NCI-H2227 treated with DMSO at 0.1 percent for 48 hours (cell line): Measurements from ENCODE around the gene CCDC170.
A peak's percentile ranks its signal among the peaks of the same experiment; 100 is the strongest.

Source experiments
- DNase-seq: peaks from one replicate; lab custom pipeline; 2025; lab: John Stamatoyannopoulos, UW

Gene CCDC170

DNA sequence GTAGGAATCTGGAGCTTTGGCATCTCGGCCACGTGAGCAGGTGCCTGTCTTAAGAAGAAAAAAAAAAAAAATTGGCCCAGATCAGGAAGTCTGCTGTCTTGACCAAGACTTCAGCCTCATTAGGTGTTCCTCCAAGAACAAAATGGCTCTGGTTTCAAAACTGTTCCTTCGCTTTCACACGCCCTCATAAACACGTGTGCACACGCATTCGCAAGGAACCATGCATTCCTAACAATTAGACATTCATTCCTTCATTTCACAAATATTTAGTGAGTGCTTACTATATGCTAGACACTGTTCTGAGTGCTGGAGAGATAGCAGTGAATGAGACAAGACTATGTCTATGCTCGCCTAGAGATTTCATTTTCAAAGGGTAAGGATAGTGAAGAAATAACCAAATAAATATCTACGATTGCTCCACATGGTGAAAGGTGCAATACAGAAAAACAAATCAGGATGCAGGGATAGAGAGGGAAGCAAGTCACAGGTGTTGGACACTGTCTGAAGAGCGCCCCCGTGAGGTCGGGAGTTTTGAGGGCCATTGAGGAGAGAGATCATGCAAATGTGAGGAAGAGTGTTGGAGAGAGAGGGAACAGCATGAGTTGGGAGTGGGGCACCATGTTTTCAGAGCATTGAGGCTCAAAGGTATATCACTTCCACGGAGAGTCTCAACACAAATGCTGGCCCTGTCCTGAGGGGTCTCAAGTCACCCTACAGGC, 53.3 kb downstream of the CCDC170 start:
- DNase-seq, result no peak

DNA sequence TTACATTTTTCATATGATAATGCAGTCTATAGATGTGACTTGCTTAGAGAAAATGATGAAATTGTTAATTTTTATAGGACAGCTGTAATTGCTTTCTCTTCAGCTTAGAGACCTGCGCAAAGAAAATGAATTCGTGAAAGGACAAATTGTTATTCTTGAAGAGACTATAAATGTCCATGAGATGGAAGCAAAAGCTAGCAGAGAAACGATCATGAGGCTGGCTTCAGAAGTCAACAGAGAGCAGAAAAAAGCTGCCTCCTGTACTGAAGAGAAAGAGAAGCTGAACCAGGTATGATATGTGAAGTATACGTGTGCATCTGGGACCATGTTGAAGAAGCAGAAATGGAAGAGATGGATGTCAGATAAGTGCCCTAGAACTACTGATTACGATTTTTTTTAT, 54.4 kb downstream of the CCDC170 start:
- DNase-seq, result no peak

DNA sequence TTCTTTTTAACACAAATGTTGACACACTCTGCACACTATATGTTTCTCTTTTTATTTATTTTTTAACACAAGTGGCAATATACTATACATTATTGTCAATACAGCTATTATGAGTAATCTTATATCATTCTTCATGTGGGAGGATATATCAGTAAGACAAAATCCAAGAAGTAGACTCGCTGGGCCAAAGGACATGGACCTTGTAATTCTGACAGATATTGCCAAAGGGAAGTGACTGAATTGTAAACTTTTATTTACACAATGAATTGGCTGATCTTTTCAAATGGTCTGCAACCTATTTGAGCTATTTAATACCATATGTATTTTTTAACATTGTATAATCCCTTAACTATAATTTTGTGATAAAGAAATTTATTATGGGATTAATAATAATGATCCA, 56.0 kb downstream of the CCDC170 start:
- DNase-seq, result no peak

DNA sequence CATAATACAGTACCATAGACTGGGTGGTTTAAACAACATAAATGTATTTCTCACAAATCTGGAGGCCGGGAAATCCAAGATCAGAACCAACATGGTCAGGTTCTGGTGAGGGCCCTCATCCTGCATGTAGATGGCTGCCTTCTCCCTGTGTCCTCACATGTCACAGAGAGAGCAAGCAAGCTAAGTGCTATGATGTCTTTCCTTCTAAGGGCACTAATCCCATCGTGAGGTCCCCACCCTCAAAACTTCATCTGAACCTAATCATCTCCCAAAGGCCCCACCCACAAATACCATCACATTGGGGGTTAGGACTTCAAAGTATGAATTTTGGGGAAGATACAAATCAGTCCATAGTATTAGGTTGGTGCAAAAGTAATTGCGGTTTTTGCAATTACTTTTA, 56.8 kb downstream of the CCDC170 start:
- no peak for DNase-seq

DNA sequence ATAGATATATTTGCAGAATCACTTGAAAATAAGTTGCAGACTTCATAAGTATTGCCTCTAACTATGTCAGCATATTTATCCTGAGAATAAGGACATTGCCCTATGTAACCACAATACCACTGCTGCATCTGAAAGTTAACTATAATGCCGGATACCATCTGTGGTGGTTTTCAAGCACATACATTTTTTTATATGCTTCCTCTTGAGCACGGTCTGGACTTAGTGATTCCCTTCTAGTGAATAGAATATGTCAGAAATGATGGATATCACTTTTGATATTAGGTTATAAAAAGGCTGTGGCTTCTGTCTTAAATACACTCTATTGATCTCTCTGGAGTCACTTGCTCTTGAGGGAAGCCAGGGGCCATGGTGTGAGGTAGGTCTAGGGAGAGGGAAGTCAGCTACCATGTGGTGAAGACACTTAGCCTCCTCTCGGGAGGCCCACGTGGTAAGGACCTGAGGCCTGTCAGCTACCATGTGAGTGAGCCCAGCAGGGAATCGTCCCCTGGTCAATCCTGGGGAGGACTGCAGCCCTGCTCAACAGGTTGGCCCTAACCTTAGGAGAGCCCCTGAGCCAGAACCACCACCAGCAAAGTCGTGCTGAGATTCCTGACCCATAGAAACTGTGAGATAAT, 57.5 kb downstream of the CCDC170 start:
- no peak for DNase-seq

DNA sequence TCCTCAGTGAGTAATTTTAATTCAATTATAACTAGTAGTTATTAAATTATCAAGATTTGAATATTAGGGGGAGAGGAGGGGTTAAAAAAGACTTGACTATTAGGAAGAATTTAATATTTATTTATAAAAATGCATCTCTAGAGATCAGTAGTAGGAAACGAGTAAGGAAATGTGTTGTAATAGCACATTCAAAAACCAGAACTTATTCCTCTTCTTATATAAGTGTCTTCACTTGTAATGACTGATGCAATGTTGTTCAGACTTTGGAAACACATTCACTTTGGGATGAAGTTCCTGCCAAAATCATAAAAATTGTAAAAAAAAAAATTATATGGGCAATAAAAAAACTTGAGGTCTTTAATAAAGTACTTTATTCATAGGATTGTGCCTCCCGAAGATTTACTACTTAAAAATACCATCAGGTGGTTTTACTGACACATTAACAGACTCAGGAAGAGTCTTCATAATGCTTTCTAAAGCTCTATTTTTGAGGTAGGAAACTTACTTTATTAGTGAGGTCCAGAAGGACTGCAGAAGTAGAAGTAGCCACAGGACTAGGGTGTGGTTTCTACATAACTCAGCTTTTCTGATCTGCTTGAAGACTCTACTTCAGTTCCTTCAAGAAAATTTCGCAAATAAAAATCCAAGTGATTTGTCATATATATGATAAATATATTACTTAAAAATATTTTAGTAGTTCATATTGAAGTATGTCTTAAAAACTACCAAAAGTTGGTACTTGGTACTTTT, 59.8 kb downstream of the CCDC170 start:
- DNase-seq, result no peak

DNA sequence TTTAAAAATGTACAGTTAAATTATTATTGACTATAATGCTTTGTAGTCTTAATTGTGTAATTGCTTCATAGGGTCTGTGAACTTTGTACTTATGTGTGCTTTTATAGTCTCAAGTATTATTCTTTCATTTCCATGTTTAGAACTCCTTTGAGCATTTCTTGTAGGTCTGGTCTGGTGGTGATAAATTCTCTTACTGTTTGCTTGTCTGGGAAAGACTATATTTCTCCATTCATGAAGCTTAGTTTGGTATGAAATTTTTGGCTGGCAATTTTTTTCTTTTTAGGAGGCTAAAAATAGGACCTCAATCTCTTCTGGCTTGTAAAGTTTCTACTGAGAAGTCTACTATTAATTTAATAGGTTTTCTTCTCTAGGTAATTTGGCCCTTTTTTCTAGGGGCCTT, 67.4 kb downstream of the CCDC170 start:
- no peak for DNase-seq

DNA sequence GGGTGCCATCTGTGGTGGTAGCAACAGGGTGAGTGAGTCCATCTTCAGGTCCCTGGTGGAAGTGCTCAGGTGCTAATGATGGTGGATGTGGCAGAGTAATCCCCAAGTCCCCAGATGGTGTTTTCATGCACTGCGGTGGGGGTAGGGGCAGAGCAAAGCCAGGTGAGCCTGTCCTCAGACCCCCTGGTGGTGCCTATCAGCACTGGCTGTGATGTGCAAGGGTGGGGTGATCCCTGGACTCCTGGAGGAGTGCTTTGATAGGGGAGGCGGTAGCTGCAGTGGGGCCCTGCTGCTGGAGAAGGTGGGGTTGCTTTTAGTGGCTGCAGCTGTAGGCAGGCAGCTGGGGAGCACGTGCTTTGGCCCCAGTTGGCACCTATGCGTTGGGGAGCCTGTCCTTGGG, 70.8 kb downstream of the CCDC170 start:
- no peak for DNase-seq

DNA sequence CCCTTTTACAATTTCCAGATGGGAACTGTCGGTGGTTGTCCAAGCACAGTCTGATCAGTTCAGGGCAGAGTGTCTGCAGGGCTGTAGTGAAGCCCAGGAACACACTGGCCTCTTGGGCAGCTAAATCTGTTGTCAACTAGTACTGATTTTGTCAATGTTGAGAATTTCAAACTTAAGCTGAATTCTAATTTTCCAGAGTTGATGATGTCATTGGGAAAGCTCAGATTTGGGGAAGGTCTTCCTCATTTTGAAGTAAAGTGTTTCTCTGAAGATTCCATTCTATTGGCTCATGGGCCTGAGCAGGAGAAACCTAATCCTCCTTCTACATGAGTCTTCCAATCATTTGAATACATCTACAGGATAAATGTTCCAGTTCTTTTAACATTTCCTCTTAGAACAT, 72.1 kb downstream of the CCDC170 start:
- DNase-seq, result no peak

DNA sequence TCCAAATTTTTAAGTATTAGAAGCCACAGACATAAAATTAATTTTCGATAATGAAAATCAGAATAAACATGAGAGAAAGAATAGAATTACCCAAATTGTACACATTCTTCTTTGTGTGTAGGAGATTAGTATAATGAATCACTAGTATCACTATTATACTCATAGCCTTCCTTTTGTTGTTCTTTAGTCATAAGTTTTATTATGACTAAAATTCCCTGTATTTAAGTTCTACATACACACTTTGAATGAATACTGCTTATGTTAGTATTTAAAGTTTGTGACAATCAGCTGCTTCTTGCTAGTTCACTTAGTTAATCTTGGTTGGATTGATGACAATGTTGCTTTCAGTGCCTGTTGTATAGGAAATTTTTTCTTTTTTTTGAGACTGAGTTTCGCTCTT, 72.7 kb downstream of the CCDC170 start:
- no peak for DNase-seq

DNA sequence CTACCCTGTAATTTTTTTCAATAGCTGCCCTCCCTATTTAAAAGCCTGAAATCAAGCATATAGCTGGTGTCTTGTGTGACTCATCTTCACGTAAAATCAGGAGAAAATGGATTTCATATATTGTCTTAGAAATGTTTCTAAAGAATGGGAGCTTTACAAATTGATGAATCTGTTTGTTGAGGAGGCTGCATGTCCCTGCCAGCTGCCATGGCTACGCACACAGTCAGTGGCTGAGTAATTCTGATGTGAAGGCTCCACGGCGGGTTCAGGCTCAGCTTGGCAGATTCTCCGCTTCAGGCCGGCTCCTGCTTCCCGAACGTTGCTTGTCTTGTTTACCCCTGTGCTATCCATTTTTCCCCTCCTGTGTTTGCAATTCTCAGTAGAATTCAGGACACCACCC, 82.8 kb downstream of the CCDC170 start:
- peak; percentile 87 for DNase-seq

DNA sequence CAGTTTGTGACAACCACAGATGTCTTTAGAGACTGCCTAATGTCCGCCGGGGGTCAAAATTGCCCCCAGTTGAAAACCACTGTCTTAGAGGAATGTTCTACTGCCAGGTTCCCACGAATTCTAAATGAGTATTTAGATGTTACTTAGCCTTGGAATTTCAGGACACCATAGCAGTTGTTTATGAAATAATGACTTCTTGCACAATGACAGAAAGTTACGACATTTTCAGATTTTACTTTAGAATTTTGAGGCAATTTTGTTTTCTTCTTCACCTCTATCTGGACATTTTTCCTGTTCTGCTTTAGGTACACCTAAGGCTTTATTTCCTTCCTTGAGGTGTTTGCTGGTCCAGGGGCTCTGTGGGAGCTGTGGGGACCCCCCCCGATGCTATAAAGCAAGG, 83.4 kb downstream of the CCDC170 start:
- DNase-seq, result no peak

DNA sequence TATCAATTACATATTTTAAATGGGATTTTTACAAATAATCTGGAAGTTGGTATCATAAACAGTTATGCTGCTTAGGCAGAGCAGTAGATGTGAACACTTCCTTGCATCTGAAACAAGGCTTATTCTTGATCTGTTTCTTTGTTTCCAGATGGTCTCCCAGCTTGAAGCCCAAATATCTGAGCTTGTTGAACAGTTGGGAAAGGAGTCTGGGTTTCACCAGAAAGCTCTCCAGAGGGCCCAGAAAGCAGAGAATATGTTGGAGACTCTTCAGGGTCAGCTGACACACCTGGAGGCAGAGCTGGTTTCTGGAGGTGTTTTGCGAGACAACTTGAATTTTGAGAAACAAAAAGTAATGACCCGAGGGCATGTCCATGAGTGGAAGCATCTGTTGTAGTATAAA, 91.9 kb downstream of the CCDC170 start:
- DNase-seq, result no peak

DNA sequence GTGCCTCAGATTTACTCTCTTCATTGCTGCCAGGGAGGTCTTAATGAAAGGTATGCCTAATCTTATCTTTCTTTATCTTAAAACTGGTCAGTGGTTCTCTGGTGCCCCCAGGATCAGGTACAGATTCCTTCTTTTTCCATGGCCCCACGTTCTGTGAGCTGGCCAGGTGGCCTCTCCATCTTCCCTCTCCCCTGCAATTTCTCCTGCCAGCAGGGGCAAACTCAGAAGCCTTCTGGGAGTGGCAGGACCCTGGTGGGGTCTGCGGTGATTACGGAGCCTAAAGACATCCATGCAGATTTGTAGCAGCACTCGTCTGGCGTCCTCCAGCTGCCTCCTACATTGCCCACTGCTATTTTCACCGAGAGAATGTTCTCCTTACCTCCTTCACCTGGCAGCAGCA, 95.8 kb downstream of the CCDC170 start:
- DNase-seq, result no peak

DNA sequence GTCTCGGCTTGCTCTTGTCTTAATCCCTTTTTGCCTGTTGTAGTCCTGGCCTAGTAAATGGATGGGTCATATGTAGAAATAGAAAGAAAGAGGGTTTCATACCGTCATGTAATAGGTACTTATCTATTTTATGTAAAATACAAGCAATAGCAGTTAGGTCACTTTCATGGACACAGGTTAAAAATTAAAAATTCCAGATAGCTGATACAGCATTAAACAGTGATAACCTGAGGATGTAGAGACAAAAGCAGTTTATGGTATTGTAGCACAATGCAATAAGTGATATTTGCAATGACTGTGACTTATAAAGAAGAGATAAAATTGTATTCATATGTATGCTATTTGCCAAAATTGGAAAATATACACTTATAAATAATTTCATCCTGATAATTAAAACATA, 96.9 kb downstream of the CCDC170 start:
- no peak for DNase-seq

DNA sequence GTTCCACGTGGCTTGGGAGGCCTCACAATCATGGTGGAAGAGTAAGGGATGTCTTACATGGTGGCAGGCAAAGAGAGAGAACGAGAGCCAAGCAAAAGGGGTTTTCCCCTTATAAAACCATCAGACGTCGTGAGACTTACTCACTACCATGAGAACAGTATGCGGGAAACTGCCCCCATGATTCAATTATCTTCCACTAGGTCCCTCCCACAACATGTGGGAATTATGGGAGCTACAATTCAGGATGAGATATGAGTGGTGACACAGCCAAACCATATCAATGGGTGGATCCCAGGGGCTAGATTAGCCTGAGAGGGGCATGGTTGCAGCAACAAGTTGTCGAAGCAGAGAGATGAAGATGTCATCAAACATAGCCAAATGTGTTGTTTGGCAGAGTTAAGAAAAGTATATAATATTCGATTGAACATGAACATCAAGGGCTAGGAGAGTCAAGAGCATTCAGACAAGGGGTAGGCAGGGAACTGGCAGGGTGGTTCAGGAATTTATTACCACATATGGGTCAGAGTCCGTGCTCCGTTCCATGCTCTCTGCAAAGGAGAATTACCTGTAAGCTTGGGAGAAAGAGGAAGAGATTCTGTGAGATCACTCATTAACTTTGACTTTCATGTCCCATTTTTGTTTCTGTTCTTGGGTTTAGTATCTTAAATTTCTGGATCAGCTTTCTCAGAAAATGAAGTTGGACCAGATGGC, 98.8 kb downstream of the CCDC170 start:
- DNase-seq, result no peak

DNA sequence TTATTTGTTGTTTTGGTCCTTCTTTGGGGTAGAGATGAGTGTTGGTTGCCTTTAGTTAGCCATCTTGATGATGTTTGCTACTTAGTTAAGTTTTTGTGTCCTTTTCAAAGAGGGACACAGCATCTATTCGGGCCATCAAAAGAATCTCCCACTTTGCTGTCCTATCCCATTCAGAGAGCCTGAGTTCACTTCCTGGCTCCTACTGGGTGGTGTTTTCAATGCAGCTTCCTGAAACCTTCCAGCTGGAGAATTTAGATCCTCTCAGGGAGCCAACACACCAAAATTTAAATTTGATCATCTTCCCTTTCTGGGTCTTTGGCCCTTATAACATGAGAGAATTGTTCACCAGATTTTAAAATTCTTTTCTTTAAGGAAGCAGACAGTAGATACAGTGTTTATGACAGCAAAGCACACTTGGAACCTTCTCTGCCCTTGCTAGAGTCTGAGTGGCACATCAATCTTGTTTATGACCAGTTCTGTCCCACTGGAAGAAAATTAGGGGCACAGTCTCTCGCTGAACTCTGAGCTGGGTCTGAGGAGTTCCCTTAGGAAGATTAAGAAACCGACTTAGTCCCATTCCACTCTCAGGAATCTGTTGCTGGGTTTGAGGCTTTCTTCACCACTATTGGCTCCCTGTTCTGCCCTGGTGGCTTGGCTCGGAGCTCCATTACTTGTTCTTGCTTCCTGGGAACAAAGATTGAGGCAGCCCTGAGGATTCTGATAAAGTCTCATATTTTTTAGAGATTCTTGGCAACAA, 115.5 kb downstream of the CCDC170 start:
- no peak for DNase-seq

DNA sequence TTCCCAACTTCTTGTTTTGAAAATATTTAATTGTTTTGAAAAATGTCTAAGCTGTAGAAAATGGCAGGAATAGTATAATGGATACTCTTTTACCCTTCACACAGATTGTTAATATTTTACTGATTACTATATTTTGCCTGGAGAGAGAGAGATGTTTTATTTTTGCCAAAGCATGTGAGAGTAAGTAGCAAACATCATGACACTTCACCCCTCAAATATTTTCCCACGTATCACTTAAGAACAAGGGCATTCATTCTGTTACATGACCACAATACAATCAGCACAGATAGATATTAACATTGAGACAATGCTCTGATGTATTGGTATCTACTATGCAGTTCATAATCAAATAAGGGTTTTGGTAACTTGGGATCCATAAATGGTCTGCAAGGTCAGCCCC, 116.5 kb downstream of the CCDC170 start:
- no peak for DNase-seq

DNA sequence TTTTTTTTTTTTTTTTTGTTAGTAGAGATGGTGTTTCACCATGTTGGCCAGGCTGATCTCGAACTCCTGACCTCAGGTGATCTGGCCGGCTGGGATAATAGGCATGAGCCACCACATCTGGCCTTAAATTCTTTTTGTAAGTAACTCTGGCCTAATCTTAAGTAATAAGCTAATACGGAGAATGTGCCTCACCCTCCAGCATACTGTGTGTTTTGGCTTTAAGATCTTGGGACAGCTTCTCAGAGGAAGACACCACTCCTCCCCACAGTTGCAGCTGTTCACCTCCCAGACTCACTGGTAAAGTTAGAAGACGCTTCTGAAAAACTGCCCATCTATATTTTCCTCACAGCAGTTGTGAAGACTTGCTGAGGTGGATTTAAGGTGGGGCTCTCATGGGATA, 120.8 kb downstream of the CCDC170 start:
- no peak for DNase-seq

DNA sequence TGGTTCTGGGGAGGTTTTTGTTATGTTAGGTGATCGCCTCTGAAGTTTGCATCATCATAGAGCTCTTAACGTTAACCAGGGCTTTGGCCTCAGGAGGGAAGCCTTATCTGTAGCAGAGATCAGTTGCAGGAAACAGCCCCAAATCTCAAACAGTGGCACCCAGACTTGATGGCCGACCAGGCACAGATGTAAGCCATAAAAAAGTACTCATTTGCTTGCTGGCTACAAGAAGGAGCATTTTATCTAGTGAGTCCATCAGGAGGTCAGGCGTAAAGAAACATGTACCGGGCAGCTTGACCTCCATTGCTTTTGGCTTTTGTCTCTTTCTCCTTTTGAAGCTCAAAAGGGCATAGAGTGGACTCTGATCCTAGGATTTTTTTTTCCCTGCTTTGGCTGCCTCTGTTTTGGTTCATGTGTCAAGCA, 122.3 kb downstream of the CCDC170 start:
- no peak for DNase-seq

DNA sequence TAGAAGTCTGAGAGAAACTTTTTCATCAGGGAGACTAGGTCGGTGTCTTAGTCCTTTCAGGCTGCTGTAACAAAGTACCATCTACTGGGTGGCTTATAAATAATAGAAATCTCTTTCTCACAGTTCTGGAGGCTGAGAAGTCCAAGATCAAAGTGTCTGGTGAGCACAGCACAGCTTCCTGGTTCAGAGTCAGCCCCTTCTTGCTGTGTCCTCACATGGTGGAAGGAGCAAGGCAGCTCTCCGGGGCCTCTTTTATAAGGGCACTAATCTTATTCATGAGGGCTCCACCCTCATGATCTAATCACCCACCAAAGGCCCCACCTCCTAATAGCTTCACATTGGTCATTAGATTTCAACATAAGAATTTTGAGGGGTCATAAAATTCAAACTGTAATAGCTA, 122.8 kb downstream of the CCDC170 start:
- no peak for DNase-seq

DNA sequence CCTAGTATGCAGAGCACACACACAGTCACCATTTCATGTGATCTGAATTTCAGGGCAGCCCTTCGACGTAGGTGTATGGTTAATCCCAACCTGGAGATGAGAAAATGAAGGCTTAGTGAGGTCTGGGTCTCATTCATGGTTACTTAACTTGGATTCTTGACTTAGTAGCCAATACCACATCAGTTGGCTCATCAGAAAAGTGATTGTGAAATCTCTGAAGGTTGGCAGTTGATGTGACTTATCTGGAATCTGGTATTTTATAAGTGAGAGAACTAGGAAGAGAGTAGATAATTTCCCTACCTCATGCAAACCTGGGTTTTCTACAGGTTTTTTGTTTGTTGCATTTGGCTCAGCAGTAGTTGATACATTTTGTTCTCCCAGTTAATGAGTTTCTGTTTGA, 123.7 kb downstream of the CCDC170 start:
- no peak for DNase-seq
